HG02938 (cell line): ENCODE measurements around the gene SIX5.

Experiments
- ATAC-seq: cut with Tn5 transposase; IDR thresholded peaks from one replicate; pipeline ENCODE4 v1.9.1; 2021; ENCODE audit warnings: mild to moderate bottlenecking, moderate library complexity; ENCODE audit not compliant: unreplicated experiment

Gene SIX5

GRCh38 chr19:45716359-45717130 lies 52.5 kb downstream of the SIX5 start:
- ATAC-seq: no peak

- ATAC-seq: no peak
Observed at GRCh38 chr19:45715139-45715538, 53.9 kb downstream of the SIX5 start.
